GM21360 (cell line): ENCODE data around the gene ST6GALNAC5.

Experiments used
- ATAC-seq: cut with Tn5 transposase; IDR thresholded peaks from one replicate; pipeline ENCODE4 v1.9.1; 2021; ENCODE audit warnings: mild to moderate bottlenecking, moderate library complexity; ENCODE audit not compliant: unreplicated experiment

Gene ST6GALNAC5

DNA sequence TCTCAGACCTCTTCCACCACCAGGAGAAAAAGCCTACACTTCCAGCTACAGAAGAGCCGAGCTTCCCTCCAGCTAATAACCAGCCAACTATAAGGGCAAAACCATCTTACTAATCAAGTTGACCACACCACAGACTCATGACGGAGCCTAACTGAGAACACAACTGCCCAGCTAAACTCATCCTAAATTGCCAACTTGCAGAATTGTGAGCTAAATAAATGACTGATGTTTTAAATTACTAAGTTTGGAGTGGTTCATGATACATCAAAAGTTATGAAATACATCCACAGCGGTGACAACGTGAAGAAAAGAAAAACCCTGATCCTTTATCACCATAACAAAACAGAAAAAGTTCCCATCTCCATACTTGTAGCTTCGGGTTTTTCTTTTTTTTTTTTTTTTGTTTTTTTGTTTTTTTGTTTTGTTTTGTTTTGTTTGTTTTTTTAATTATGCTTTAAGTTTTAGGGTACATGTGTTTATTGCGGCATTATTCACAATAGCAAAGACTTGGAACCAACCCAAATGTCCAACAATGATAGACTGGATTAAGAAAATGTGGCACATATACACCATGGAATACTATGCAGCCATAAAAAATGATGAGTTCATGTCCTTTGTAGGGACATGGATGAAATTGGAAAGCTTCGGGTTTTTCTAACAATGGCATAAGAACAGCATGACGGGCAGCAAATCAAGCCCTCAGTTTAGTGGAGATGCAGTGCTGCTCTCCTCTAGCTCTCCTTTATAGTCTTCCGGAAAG lies 229.4 kb downstream of the ST6GALNAC5 start:
- ATAC-seq: no peak

DNA sequence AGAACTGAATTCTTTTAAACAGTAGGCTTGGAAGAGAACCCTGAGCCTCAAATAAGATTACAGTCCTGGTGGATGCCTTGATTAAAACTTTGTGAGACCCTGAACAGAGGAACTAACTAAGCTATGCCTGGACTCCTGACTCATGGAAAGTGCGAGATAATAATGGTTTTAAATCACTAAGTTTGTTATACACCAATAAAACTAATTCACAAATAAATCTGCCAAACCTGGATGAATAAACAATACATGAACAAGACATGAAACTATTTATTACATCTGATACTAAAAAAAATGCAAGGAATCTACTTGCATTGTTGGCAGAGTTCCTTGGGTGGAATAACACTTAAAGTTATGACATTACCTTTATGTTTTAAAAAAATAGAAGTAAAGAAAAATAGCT lies 233.6 kb downstream of the ST6GALNAC5 start:
- no peak for ATAC-seq

DNA sequence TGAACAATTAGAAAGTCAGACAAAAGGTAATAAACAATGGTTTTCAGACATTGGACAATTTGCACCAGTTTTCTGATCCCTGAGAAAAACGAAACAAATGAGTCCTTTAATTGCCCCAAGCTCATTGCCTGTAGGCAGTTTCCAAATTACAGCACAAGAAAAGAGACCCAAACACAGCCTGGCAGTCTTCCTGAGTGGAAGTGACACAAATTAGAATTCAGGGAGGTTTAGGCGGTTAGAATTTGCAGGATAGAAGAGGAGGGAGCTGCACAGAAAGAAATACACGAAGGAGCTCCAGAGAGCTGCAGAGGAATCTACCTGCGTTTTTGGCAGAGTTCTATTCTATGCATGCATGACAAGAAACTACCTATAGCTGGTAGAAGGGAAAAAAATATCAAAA lies 236.2 kb downstream of the ST6GALNAC5 start:
- ATAC-seq: no peak

DNA sequence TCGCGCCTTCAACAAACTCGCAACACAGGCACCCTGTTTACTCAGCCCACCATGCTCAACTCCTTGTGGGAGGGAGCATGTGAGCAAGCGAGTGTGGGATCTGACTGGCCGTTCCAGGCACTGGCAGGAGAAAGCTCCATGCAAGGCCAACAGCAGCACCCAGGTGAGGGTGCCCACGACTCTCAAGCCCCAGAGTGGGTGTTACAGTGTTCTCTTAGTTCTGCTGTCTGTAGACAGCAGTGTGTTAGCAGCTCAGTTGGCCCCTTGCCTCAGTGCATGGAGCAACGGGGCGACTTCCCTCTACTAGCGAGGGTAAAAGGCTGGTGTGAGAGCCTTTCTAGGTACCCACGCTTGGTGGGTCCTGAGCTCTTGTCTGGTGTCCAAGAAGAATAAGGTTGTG lies 237.4 kb downstream of the ST6GALNAC5 start:
- ATAC-seq: no peak
